Breast epithelium (tissue), 4 donors: ENCODE measurements around the gene SLC25A41. TPM values are rescaled to one million over a fixed set of nuclear protein-coding genes. Genes with fewer than 3 reads are reported as not detected.

Experiments used
- DNase-seq, 2 donors: peaks; one replicate each; pipeline ENCODE4 v3.0.0-alpha.2; 2019; ENCODE audit warnings: low spot score in 2 of 2
- H3K27ac ChIP-seq, 2 donors: fragments of 200-600 bp; sonication (generic) in 1 of 2; one replicate each; pipeline ENCODE4 v1.5.1; 2016 to 2019; ENCODE audit warnings: mild to moderate bottlenecking in 1 of 2
- H3K27me3 ChIP-seq, 2 donors: fragments of 200-600 bp; sonication (generic) in 1 of 2; one replicate each; pipeline versions ENCODE4 v1.5.1 to v1.6.0; 2017 to 2019; ENCODE audit warnings: control low read depth in 1 of 2, mild to moderate bottlenecking in 1 of 2
- H3K36me3 ChIP-seq: fragments of 200-600 bp; one replicate; pipeline ENCODE4 v1.5.1; 2019
- H3K4me1 ChIP-seq, 2 donors: fragments of 200-600 bp; sonication (generic); one replicate each; pipeline ENCODE4 v1.5.1; 2016 to 2019; ENCODE audit warnings: control low read depth in 1 of 2
- H3K4me3 ChIP-seq, 3 donors: fragments of 200-600 bp; sonication (generic); 1 replicate in 2 of 3; 2 replicates in 1 of 3; pipeline ENCODE4 v1.5.1; 2016 to 2019; ENCODE audit warnings: mild to moderate bottlenecking in 3 of 3, moderate library complexity in 2 of 3
- H3K9me3 ChIP-seq, 2 donors: fragments of 200-600 bp; sonication (generic) in 1 of 2; one replicate each; pipeline ENCODE4 v1.5.1; 2016 to 2019; ENCODE audit warnings: control low read depth in 1 of 2
- POLR2A ChIP-seq: fragments of 450-650 bp; IDR thresholded peaks from one replicate; pipeline ENCODE4 v1.6.1; 2016; ENCODE audit warnings: antibody characterized with exemption, mild to moderate bottlenecking, moderate library complexity
- POLR2AphosphoS5 ChIP-seq, 3 donors: sonication (generic); formaldehyde crosslinking; IDR thresholded peaks; one replicate each; pipeline ENCODE4 v1.6.1; 2017; ENCODE audit warnings: antibody characterized with exemption in 3 of 3
- intact Hi-C: fragments of 100-400 bp; cut with DNase I; formaldehyde crosslinking; loops from one replicate; pipeline ENCODE4 v1.15.1; 2023; ENCODE audit warnings: low total_unique reads
- total RNA-seq, 3 donors: library from RNA; depleted of rRNA; stranded (reverse); fragments of >200 nt; gene quantifications; one replicate each; pipeline ENCODE4 v1.1.0, GENCODE V29; 2016
- TF ChIP-seq, protein P1 (sequence below), 3 donors: fragments of 450-650 bp; IDR thresholded peaks; one replicate each; pipeline ENCODE4 v1.5.1; 2016 to 2017; ENCODE audit warnings: antibody characterized with exemption in 3 of 3, mild to moderate bottlenecking in 3 of 3, moderate library complexity in 3 of 3

Gene SLC25A41
- total RNA-seq, 3 donors from 2014 or later = 0.44 TPM; not detected in 2

DNA sequence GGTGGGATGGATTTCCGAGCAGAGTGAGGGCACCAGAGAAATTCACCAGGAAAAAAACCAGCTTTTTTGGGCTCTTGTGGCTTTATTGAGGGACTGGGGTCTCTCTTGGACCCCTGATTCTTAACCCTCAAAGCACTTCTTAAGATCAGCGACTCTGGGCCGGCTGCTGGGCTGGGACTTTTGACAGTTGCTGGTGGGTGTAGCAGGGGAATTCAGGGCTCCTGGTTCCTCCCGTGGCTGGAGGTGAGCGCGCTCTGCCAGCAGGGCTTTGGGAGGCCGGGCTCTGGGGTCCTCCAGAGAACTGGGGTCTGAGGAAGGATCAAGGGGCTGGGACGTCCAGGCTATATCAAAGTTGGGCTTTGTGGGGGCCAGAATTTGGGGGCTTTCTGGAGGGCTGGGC is 33.8 kb upstream of the SLC25A41 start:
- Histone ChIP-seq H3K27ac (no peak overlapping the region), H3K9me3 (no peaks in the 10 kb centered on the region), H3K36me3 (no peaks in the 10 kb centered on the region), H3K4me3 (no peak overlapping the region), H3K4me1 (peaks cover 0 to 5% of the 10 kb centered on the region in 2 donors), H3K27me3 (peaks cover 0 to 5% of the 10 kb centered on the region in 2 donors)
- intact Hi-C loops = no loop called here
- DNase-seq = no peak
- no peak for TF ChIP-seq POLR2AphosphoS5 (IDR thresholded peaks at IDR 0.05)
- no peak for TF ChIP-seq POLR2A
- TF ChIP-seq, protein P1, sequence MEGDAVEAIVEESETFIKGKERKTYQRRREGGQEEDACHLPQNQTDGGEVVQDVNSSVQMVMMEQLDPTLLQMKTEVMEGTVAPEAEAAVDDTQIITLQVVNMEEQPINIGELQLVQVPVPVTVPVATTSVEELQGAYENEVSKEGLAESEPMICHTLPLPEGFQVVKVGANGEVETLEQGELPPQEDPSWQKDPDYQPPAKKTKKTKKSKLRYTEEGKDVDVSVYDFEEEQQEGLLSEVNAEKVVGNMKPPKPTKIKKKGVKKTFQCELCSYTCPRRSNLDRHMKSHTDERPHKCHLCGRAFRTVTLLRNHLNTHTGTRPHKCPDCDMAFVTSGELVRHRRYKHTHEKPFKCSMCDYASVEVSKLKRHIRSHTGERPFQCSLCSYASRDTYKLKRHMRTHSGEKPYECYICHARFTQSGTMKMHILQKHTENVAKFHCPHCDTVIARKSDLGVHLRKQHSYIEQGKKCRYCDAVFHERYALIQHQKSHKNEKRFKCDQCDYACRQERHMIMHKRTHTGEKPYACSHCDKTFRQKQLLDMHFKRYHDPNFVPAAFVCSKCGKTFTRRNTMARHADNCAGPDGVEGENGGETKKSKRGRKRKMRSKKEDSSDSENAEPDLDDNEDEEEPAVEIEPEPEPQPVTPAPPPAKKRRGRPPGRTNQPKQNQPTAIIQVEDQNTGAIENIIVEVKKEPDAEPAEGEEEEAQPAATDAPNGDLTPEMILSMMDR (IDR thresholded peaks at IDR 0.05) = no peak

DNA sequence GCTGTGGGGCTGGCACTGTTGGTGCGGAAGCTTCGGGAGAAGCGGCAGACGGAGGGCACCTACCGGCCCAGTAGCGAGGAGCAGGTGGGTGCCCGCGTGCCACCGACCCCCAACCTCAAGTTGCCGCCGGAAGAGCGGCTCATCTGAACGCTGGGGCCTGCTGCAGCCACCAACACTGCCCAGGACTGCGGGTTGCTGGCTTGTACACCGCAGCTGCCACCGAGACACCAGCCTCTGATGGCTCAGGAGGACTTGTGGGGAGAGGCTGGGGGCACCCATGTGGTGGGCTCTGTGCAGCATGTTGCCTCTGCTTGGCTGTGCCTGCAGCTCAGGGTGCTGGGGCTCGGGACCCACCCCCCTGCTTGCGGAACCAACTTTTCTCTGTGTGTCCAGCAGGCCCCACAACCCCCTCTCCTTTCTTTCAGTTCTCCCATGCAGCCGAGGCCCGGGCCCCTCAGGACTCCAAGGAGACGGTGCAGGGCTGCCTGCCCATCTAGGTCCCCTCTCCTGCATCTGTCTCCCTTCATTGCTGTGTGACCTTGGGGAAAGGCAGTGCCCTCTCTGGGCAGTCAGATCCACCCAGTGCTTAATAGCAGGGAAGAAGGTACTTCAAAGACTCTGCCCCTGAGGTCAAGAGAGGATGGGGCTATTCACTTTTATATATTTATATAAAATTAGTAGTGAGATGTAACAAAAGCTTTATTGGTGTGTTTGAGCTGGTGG is 33.1 kb upstream of the SLC25A41 start:
- no peak for DNase-seq
- Histone ChIP-seq H3K36me3 (no peaks in the 10 kb centered on the region), H3K9me3 (no peaks in the 10 kb centered on the region), H3K27ac (no peak overlapping the region), H3K4me3 (no peak overlapping the region), H3K4me1 (peaks cover 0 to 5% of the 10 kb centered on the region in 2 donors), H3K27me3 (peaks cover 0 to 5% of the 10 kb centered on the region in 2 donors)
- intact Hi-C loops = no loop called here
- TF ChIP-seq POLR2AphosphoS5 (IDR thresholded peaks at IDR 0.05) (no peak), POLR2A (no peak)
- TF ChIP-seq, protein P1 (IDR thresholded peaks at IDR 0.05) = no peak

DNA sequence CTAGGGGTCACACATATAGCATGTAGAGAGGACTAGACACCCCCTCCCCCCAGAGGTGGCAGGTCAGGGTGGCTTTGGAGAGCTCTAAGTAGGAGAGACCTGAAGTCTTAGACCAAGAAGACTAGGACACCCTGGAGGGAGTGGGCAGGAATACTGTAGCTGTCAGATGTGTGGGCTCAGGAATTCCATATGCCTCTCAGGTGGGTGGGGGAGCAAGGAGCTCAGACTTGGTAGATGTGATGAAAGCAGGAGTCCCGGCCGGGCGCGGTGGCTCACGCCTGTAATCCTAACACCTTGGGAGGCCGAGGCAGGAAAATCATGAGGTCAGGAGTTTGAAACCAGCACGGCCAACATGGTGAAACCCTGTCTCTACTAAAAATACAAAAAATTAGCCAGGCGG is 32.1 kb upstream of the SLC25A41 start:
- Histone ChIP-seq H3K4me3 (no peak overlapping the region), H3K27me3 (peaks cover 0 to 5% of the 10 kb centered on the region in 2 donors), H3K27ac (no peak overlapping the region), H3K9me3 (no peaks in the 10 kb centered on the region), H3K36me3 (no peaks in the 10 kb centered on the region), H3K4me1 (peaks cover 0 to 5% of the 10 kb centered on the region in 2 donors)
- DNase-seq = no peak
- intact Hi-C loops = no loop called here
- TF ChIP-seq POLR2A = no peak
- no peak for TF ChIP-seq POLR2AphosphoS5 (IDR thresholded peaks at IDR 0.05)
- TF ChIP-seq, protein P1 (IDR thresholded peaks at IDR 0.05) = no peak

DNA sequence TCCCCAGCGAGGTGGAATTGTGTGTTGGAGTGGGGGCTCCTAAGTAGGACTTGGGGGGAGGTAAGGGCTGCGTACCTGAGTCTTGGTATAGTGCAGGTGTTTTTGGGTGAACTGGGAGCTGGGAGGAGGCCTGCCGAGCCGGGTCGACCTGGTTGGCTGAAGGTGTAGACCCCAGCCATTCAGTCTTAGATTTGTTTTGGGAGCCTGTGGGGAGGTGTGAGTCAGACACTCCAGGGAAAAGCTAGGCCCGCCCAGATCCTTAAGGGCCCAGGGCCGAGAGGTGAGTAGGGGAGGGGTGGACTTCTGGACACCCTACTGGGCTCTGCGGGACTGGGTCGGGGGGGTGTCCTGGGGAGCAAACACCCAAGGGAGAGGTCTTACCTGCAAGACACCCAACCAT is 31.4 kb upstream of the SLC25A41 start:
- TF ChIP-seq POLR2A = no peak
- TF ChIP-seq POLR2AphosphoS5 (IDR thresholded peaks at IDR 0.05) = no peak
- TF ChIP-seq, protein P1 (IDR thresholded peaks at IDR 0.05) = no peak
- H3K27me3 ChIP-seq = peaks cover 0 to 5% of the 10 kb centered on the region in 2 donors
- H3K9me3 ChIP-seq = no peaks in the 10 kb centered on the region
- peak overlapping the region in 2 of 3 donors; percentile 65 to 80 for H3K4me3 ChIP-seq
- H3K4me1 ChIP-seq = peaks cover 0 to 5% of the 10 kb centered on the region in 2 donors
- no peaks in the 10 kb centered on the region for H3K36me3 ChIP-seq
- no peak overlapping the region for H3K27ac ChIP-seq
- DNase-seq = no peak
- intact Hi-C loops = no loop called here

DNA sequence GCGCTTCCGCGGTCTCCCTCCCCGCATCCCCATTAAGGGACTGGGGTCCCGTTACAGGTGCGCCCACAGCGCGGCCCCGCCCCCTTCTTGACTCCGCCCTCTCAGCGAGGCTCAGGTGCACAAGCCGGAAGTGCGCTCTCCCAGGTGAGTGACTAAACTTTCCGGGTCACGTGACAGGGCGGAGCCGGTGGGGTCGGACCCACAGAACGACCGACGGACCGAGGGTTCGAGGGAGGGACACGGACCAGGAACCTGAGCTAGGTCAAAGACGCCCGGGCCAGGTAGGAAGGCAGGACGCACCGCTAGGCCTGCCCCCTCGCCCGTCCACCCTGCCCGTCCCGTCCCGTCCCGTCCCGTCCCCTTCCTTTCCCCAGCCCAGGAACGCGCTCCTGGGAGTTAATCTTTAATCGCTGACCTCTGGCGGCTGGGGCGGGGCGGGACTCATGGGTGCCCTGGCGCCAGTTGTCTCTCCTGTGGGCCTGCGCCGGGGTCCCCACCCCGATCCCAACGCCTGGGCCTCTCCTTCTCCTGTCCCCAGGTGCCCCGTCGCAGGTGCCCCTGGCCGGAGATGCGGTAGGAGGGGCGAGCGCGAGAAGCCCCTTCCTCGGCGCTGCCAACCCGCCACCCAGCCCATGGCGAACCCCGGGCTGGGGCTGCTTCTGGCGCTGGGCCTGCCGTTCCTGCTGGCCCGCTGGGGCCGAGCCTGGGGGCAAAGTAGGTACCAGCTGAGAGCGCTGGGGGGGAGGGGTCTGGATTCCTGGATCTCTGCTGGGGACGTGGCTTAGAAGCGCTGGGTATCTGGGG is 30.7 kb upstream of the SLC25A41 start, which contains the start of gene CRB3:
Gene CRB3, plus strand, starts transcription at position 202 of the 804 bp plus-strand sequence. Its CDS starts 431 bp downstream, at position 633.
- intact Hi-C loops = no loop called here
- H3K4me3 ChIP-seq = peak within 1 kb of the TSS in 2 of 3 donors; percentile 65 to 80
- no peaks in the 10 kb centered on the region for H3K36me3 ChIP-seq
- DNase-seq = peak; percentile 86 to 93
- H3K9me3 ChIP-seq = no peaks in the 10 kb centered on the region
- peaks cover 0 to 5% of the 10 kb centered on the region in 2 donors for H3K4me1 ChIP-seq
- H3K27me3 ChIP-seq = peaks cover 0 to 5% of the 10 kb centered on the region in 2 donors
- TF ChIP-seq POLR2AphosphoS5 (IDR thresholded peaks at IDR 0.05) (peak in 1 of 3 donors; percentile 86), POLR2A (no peak)
- peak within 1 kb of the TSS; percentile 66 to 86 for H3K27ac ChIP-seq
